ENCODE data around the gene VEZT. TPM values are rescaled to one million over a fixed set of nuclear protein-coding genes. Genes with fewer than 3 reads are reported as not detected.
"Not testable (repeated sequence)": the region's sequence is repeated elsewhere in the genome, so short reads cannot be mapped to it uniquely, and the experiment has no call there.

Gene VEZT
- total and polyA plus RNA-seq, 9 of the 15 experiments (the other 6 are each of a cell fraction or from before 2014, with no cell fraction given) = 16.1 to 61.5 (median 32.6) TPM

GRCh38 chr12:95241138-95241537, 23.5 kb downstream of the VEZT start:
- Histone ChIP-seq H3K36me3 (ENCODE audit: control insufficient read depth, insufficient read depth, low read length) (peaks cover 17% of the 10 kb centered on the region), H3K9ac (ENCODE audit: insufficient read depth in 1 of 2, low read depth in 2 of 2, low read length in 2 of 2) (peak overlapping the region in 1 of 2 experiments; percentile 33; a peak in 1 of 4 replicates), H3K79me2 (ENCODE audit: control insufficient read depth, insufficient read depth, low read length) (peaks cover 46% of the 10 kb centered on the region)
- ATAC-seq; H4K20me1 ChIP-seq (replicated peaks; ENCODE audit: control insufficient read depth, insufficient read depth, low read length); BruUV-seq (replicated peaks); H3K4me3 ChIP-seq; H3K9me3 ChIP-seq (replicated peaks; ENCODE audit: control insufficient read depth, insufficient read depth, low read depth, low read length); in situ Hi-C loops (cut with MboI); intact Hi-C loops (cut with micrococcal nuclease); FAIRE-seq; H3K27ac ChIP-seq (ENCODE audit: extremely low read depth, low read depth, low read length); CTCF ChIA-PET (ENCODE audit: low intra/inter-chr PET ratio); H2AFZ ChIP-seq (ENCODE audit: low read depth, low read length); DNase-seq (ENCODE audit: extremely low read depth in 1 of 4, low spot score in 3 of 4); H3K4me1 ChIP-seq (replicated peaks in 1 of 2; ENCODE audit: control insufficient read depth in 2 of 2, insufficient read depth in 2 of 2, low read length in 2 of 2); H3K9me1 ChIP-seq (ENCODE audit: control insufficient read depth, insufficient read depth, low read length); POLR2A ChIA-PET; H3K27me3 ChIP-seq (ENCODE audit: control insufficient read depth in 2 of 2, insufficient read depth in 2 of 2, low read length in 2 of 2); H3K4me2 ChIP-seq (ENCODE audit: insufficient read depth, low read length): not testable (repeated sequence)
- 61% methylated on average over 6 of the region's 6 CpGs for WGBS (ENCODE audit: insufficient coverage, low coverage, missing lambda C conversion rate)

GRCh38 chr12:95241761-95242506, 24.3 kb downstream of the VEZT start:
- no peak for DNase-seq (ENCODE audit: extremely low read depth in 1 of 4, low spot score in 3 of 4)
- Histone ChIP-seq H3K4me2 (ENCODE audit: insufficient read depth, low read length) (no peak overlapping the region), H3K36me3 (ENCODE audit: control insufficient read depth, insufficient read depth, low read length) (peaks cover 17% of the 10 kb centered on the region), H3K27me3 (ENCODE audit: control insufficient read depth in 2 of 2, insufficient read depth in 2 of 2, low read length in 2 of 2) (no peaks in the 10 kb centered on the region), H3K4me3 (no peak overlapping the region), H3K79me2 (ENCODE audit: control insufficient read depth, insufficient read depth, low read length) (peaks cover 49% of the 10 kb centered on the region), H3K9me3 (replicated peaks; ENCODE audit: control insufficient read depth, insufficient read depth, low read depth, low read length) (no peaks in the 10 kb centered on the region), H2AFZ (ENCODE audit: low read depth, low read length) (no peak overlapping the region), H4K20me1 (replicated peaks; ENCODE audit: control insufficient read depth, insufficient read depth, low read length) (no peaks in the 10 kb centered on the region), H3K27ac (ENCODE audit: extremely low read depth, low read depth, low read length) (no peak overlapping the region), H3K4me1 (replicated peaks in 1 of 2; ENCODE audit: control insufficient read depth in 2 of 2, insufficient read depth in 2 of 2, low read length in 2 of 2) (peaks cover 3 to 5% of the 10 kb centered on the region in 2 experiments; a peak in 3 of 5 replicates), H3K9ac (ENCODE audit: insufficient read depth in 1 of 2, low read depth in 2 of 2, low read length in 2 of 2) (no peak overlapping the region), H3K9me1 (ENCODE audit: control insufficient read depth, insufficient read depth, low read length) (no peaks in the 10 kb centered on the region)
- CTCF ChIA-PET (ENCODE audit: low intra/inter-chr PET ratio) = interaction anchor here (0.7 kb wide), 1 partner anchor 158 kb away, joined by 6 read pairs; no protein-coding TSS in a partner anchor
- BruUV-seq (replicated peaks) = no TSS peak
- ATAC-seq = no peak
- in situ Hi-C loops (cut with MboI) (no loop called here), intact Hi-C loops (cut with micrococcal nuclease) (no loop called here)
- POLR2A ChIA-PET = interaction anchor here (0.7 to 1.0 kb wide), 2 partner anchors 10 to 411 kb away, joined by 3 to 4 read pairs; no protein-coding TSS in a partner anchor
- WGBS (ENCODE audit: insufficient coverage, low coverage, missing lambda C conversion rate) = 80% methylated on average over 4 of the region's 4 CpGs
- TF ChIP-seq NKRF (IDR thresholded peaks at IDR 0.05; ENCODE audit: borderline replicate concordance) (no peak), ZNF121 (CRISPR knock-in tag; conservative IDR thresholded peaks at IDR 0.05) (peak; percentile 94), RBM25 (IDR thresholded peaks at IDR 0.05; ENCODE audit: low read depth, low read length, severe bottlenecking) (peak; percentile 59)
- no peak for FAIRE-seq

Data from K562 (cell line).